Loucy (cell line): ENCODE results near the gene SHLD1.

ENCODE experiments used
- H2AFZ ChIP-seq: fragments of 200-600 bp; sonication (generic); 2 replicates; pipeline ENCODE4 v1.6.0; 2016; ENCODE audit warnings: antibody characterized with exemption, mild to moderate bottlenecking, low read length, moderate library complexity
- H3F3A ChIP-seq: fragments of 200-600 bp; 2 replicates; pipeline ENCODE4 v1.6.0; 2016; ENCODE audit warnings: antibody characterized with exemption, low read depth, mild to moderate bottlenecking
- H3K27me3 ChIP-seq: fragments of 200-600 bp; sonication (generic); 2 replicates; pipeline ENCODE4 v1.6.1; 2014; ENCODE audit warnings: low read length, mild to moderate bottlenecking; ENCODE audit not compliant: insufficient read depth, poor library complexity, severe bottlenecking
- H3K36me3 ChIP-seq: fragments of 200-600 bp; sonication (generic); 2 replicates; pipeline ENCODE4 v1.6.1; 2016; ENCODE audit warnings: low read length; ENCODE audit not compliant: insufficient read depth
- H3K4me1 ChIP-seq: fragments of 200-600 bp; sonication (generic); 2 replicates; pipeline ENCODE4 v1.5.1; 2014; ENCODE audit warnings: low read length, mild to moderate bottlenecking; ENCODE audit not compliant: insufficient read depth, poor library complexity, severe bottlenecking
- H3K4me2 ChIP-seq: fragments of 200-600 bp; sonication (generic); 2 replicates; pipeline ENCODE4 v1.6.0; 2014; ENCODE audit warnings: antibody characterized with exemption, low read length, low read depth, mild to moderate bottlenecking; ENCODE audit not compliant: poor library complexity, severe bottlenecking
- H3K4me3 ChIP-seq: fragments of 200-600 bp; sonication (generic); 2 replicates; pipeline ENCODE4 v1.5.1; 2014; ENCODE audit warnings: low read length, mild to moderate bottlenecking, mixed read lengths; ENCODE audit not compliant: poor library complexity, severe bottlenecking
- H3K79me2 ChIP-seq: fragments of 200-600 bp; sonication (generic); 2 replicates; pipeline ENCODE4 v1.6.1; 2014; ENCODE audit warnings: low read length; ENCODE audit not compliant: insufficient read depth
- H3K9ac ChIP-seq: fragments of 200-600 bp; sonication (generic); 2 replicates; pipeline ENCODE4 v1.6.0; 2014; ENCODE audit warnings: mild to moderate bottlenecking, low read depth, low read length, moderate library complexity; ENCODE audit not compliant: poor library complexity, severe bottlenecking
- H3K9me2 ChIP-seq: fragments of 200-600 bp; sonication (generic); replicated peaks from 2 replicates; pipeline ENCODE4 v1.6.1; 2016; ENCODE audit warnings: low read depth, low read length, mixed read lengths
- H3K9me3 ChIP-seq: fragments of 200-600 bp; sonication (generic); 2 replicates; pipeline ENCODE4 v1.6.1; 2014; ENCODE audit warnings: mild to moderate bottlenecking, antibody characterized with exemption, low read length, low read depth; ENCODE audit not compliant: insufficient read depth
- H4K20me1 ChIP-seq: fragments of 200-600 bp; sonication (generic); 2 replicates; pipeline ENCODE4 v1.6.0; 2014; ENCODE audit warnings: antibody characterized with exemption, low read length, mild to moderate bottlenecking; ENCODE audit not compliant: insufficient read depth, poor library complexity, severe bottlenecking
- CTCF ChIP-seq: fragments of 200-600 bp; sonication (generic); conservative IDR thresholded peaks from 2 replicates; pipeline ENCODE4 v1.5.1; 2014; ENCODE audit warnings: mild to moderate bottlenecking, antibody characterized with exemption, low read length
- EZH2phosphoT487 ChIP-seq: fragments of 200-600 bp; IDR thresholded peaks from 2 replicates; pipeline ENCODE4 v1.6.1; 2018; ENCODE audit warnings: antibody characterized with exemption, mild to moderate bottlenecking, moderate library complexity, borderline replicate concordance

The SHLD1 gene

GRCh38 chr20:5715071-5715841, 34.9 kb upstream of the SHLD1 start:
- Histone ChIP-seq H3K9me3 (peaks cover 3% of the 10 kb centered on the region; the same call in 1 of the 2 replicates), H3K4me1 (peaks cover 7% of the 10 kb centered on the region), H3K27me3 (no peaks in the 10 kb centered on the region), H3K9me2 (no peaks in the 10 kb centered on the region), H2AFZ (no peak overlapping the region), H3K4me2 (no peak overlapping the region), H3F3A (no peaks in the 10 kb centered on the region), H4K20me1 (no peaks in the 10 kb centered on the region), H3K36me3 (no peaks in the 10 kb centered on the region), H3K9ac (no peak overlapping the region), H3K79me2 (no peaks in the 10 kb centered on the region), H3K4me3 (no peak overlapping the region)
- TF ChIP-seq CTCF: no peak
- TF ChIP-seq EZH2phosphoT487: no peak

- Histone ChIP-seq H3F3A (no peaks in the 10 kb centered on the region), H3K4me3 (no peak overlapping the region), H3K27me3 (no peaks in the 10 kb centered on the region), H3K9me2 (no peaks in the 10 kb centered on the region), H3K9me3 (peaks cover 3% of the 10 kb centered on the region; the same call in 1 of the 2 replicates), H3K79me2 (no peaks in the 10 kb centered on the region), H3K4me2 (no peak overlapping the region), H3K4me1 (peaks cover 7% of the 10 kb centered on the region), H4K20me1 (no peaks in the 10 kb centered on the region), H3K36me3 (no peaks in the 10 kb centered on the region), H2AFZ (no peak overlapping the region), H3K9ac (no peak overlapping the region)
- no peak for TF ChIP-seq CTCF
- TF ChIP-seq EZH2phosphoT487: no peak
These were observed 33.2 kb upstream of the SHLD1 start for GRCh38 chr20:5716953-5717352.

- Histone ChIP-seq H4K20me1 (no peaks in the 10 kb centered on the region), H3F3A (no peaks in the 10 kb centered on the region), H3K9me3 (peaks cover 3% of the 10 kb centered on the region; the same call in 1 of the 2 replicates), H3K4me3 (no peak overlapping the region), H3K79me2 (no peaks in the 10 kb centered on the region), H3K36me3 (no peaks in the 10 kb centered on the region), H3K9me2 (no peaks in the 10 kb centered on the region), H3K4me1 (peaks cover 7% of the 10 kb centered on the region), H3K27me3 (no peaks in the 10 kb centered on the region), H2AFZ (no peak overlapping the region), H3K9ac (no peak overlapping the region), H3K4me2 (no peak overlapping the region)
- no peak for TF ChIP-seq CTCF
- no peak for TF ChIP-seq EZH2phosphoT487
These were observed 31.2 kb upstream of the SHLD1 start for GRCh38 chr20:5718896-5719595.
